Measurements from ENCODE around the gene ATP13A3. TPM values are rescaled to one million over a fixed set of nuclear protein-coding genes. Genes with fewer than 3 reads are reported as not detected.

ATP13A3 gene
- total and polyA plus RNA-seq, 2 experiments from 2014 or later, result 20.0 to 202 TPM

DNA sequence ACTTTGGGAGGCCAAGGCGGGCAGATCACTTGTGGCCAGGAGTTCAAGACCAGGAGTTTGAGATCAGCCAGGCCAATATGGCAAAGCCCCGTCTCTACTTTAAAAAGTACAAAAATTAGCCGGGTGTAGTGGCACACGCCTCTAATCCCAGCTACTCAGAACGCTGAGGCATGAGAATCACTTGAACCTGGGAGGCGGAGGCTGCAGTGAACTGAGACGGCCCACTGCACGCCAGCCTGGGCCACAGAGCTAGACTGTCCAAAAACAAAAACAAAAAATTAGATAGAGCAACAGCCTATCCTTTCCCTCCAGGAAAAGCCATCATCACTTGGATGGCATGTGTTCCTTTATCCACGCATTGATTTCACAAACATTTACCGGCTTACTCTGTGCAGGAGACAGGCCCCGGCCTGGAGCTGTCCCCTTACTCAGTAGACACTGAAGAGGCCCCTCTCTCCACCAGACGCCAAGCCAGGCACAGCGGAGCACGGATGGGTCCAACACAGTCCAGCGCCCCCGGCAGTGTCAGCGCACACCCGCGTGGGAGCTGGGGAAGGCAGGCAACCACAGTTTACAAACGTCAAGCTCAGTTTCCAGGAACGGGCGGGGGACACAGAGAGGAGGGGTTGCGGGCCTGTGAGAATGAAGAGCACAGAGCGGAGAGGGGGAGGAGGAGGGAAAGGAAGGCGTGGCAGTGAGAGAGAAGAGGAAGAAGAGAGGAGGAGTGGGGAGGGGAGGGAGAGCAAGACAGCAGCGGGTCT is 90.8 kb downstream of the ATP13A3 start:
- Histone ChIP-seq H4K20me1 (replicated peaks; ENCODE audit: insufficient read depth) (no peaks in the 10 kb centered on the region), H3K9me2 (ENCODE audit: insufficient read depth) (no peaks in the 10 kb centered on the region), H3K27ac (ENCODE audit: low read depth) (no peak overlapping the region), H3K36me3 (ENCODE audit: insufficient read depth) (no peaks in the 10 kb centered on the region; the same call in 1 of the 2 replicates), H3F3A (replicated peaks; ENCODE audit: low read depth) (peaks cover 7% of the 10 kb centered on the region; the same call in 1 of the 2 replicates), H3K4me3 (peak overlapping the region; percentile 66), H3K4me1 (ENCODE audit: insufficient read depth) (peaks cover 21% of the 10 kb centered on the region), H3K4me2 (peak overlapping the region; percentile 97), H2AFZ (peak overlapping the region; percentile 100), H3K27me3 (ENCODE audit: insufficient read depth) (peaks cover 48% of the 10 kb centered on the region), H3K79me2 (replicated peaks; ENCODE audit: insufficient read depth) (no peaks in the 10 kb centered on the region)
- Mint-ChIP-seq H3K4me3 (peak overlapping the region; percentile 72), H3K27me3 (ENCODE audit: insufficient read depth, low read depth, poor library complexity) (peaks cover 38% of the 10 kb centered on the region), H3K4me1 (peaks cover 21% of the 10 kb centered on the region), H3K9me3 (peaks cover 4% of the 10 kb centered on the region; the same call in 2 of the 3 replicates), H3K36me3 (ENCODE audit: low read depth) (no peaks in the 10 kb centered on the region), H3K27ac (no peak overlapping the region)
- DNase-seq (ENCODE audit: low spot score) (peak; percentile 80), ATAC-seq (peak; percentile 69)
- TF ChIP-seq ZNF114 (CRISPR knock-in tag; IDR thresholded peaks at IDR 0.05) (no peak), EZH2phosphoT487 (IDR thresholded peaks at IDR 0.05; ENCODE audit: unreplicated experiment) (no peak), JUNB (IDR thresholded peaks at IDR 0.05; ENCODE audit: unreplicated experiment) (no peak)

DNA sequence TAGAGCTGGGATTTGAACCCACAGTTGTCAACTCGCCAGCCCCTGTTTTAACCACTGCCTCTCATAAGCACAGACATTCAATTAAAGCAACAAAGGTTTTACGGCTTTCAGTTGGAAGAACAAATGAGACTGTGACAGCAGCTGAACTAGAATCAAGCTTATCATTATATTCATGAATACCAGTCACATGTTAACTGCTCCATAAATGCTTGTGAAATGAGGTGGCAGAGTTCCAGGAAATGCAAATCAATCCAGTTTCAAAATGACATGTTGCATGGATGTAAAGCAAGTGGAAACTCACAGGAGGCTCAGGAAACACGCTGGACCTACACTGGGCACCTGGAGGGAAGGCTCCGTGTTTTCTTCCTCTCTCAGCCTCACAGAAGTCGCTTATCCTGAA is 91.6 kb downstream of the ATP13A3 start:
- Mint-ChIP-seq H3K36me3 (ENCODE audit: low read depth) (no peaks in the 10 kb centered on the region), H3K4me3 (no peak overlapping the region), H3K27ac (no peak overlapping the region), H3K9me3 (peaks cover 10% of the 10 kb centered on the region; the same call in 2 of the 3 replicates), H3K4me1 (peaks cover 21% of the 10 kb centered on the region), H3K27me3 (ENCODE audit: insufficient read depth, low read depth, poor library complexity) (peaks cover 38% of the 10 kb centered on the region)
- Histone ChIP-seq H4K20me1 (replicated peaks; ENCODE audit: insufficient read depth) (no peaks in the 10 kb centered on the region), H3K79me2 (replicated peaks; ENCODE audit: insufficient read depth) (no peaks in the 10 kb centered on the region), H3K27me3 (ENCODE audit: insufficient read depth) (peaks cover 48% of the 10 kb centered on the region), H3K27ac (ENCODE audit: low read depth) (no peak overlapping the region), H3F3A (replicated peaks; ENCODE audit: low read depth) (peaks cover 7% of the 10 kb centered on the region; the same call in 1 of the 2 replicates), H3K4me2 (no peak overlapping the region), H3K4me1 (ENCODE audit: insufficient read depth) (peaks cover 21% of the 10 kb centered on the region), H3K36me3 (ENCODE audit: insufficient read depth) (no peaks in the 10 kb centered on the region; the same call in 1 of the 2 replicates), H3K9me2 (ENCODE audit: insufficient read depth) (no peaks in the 10 kb centered on the region), H3K4me3 (no peak overlapping the region), H2AFZ (no peak overlapping the region)
- ATAC-seq (no peak), DNase-seq (ENCODE audit: low spot score) (no peak)
- TF ChIP-seq, protein P1, sequence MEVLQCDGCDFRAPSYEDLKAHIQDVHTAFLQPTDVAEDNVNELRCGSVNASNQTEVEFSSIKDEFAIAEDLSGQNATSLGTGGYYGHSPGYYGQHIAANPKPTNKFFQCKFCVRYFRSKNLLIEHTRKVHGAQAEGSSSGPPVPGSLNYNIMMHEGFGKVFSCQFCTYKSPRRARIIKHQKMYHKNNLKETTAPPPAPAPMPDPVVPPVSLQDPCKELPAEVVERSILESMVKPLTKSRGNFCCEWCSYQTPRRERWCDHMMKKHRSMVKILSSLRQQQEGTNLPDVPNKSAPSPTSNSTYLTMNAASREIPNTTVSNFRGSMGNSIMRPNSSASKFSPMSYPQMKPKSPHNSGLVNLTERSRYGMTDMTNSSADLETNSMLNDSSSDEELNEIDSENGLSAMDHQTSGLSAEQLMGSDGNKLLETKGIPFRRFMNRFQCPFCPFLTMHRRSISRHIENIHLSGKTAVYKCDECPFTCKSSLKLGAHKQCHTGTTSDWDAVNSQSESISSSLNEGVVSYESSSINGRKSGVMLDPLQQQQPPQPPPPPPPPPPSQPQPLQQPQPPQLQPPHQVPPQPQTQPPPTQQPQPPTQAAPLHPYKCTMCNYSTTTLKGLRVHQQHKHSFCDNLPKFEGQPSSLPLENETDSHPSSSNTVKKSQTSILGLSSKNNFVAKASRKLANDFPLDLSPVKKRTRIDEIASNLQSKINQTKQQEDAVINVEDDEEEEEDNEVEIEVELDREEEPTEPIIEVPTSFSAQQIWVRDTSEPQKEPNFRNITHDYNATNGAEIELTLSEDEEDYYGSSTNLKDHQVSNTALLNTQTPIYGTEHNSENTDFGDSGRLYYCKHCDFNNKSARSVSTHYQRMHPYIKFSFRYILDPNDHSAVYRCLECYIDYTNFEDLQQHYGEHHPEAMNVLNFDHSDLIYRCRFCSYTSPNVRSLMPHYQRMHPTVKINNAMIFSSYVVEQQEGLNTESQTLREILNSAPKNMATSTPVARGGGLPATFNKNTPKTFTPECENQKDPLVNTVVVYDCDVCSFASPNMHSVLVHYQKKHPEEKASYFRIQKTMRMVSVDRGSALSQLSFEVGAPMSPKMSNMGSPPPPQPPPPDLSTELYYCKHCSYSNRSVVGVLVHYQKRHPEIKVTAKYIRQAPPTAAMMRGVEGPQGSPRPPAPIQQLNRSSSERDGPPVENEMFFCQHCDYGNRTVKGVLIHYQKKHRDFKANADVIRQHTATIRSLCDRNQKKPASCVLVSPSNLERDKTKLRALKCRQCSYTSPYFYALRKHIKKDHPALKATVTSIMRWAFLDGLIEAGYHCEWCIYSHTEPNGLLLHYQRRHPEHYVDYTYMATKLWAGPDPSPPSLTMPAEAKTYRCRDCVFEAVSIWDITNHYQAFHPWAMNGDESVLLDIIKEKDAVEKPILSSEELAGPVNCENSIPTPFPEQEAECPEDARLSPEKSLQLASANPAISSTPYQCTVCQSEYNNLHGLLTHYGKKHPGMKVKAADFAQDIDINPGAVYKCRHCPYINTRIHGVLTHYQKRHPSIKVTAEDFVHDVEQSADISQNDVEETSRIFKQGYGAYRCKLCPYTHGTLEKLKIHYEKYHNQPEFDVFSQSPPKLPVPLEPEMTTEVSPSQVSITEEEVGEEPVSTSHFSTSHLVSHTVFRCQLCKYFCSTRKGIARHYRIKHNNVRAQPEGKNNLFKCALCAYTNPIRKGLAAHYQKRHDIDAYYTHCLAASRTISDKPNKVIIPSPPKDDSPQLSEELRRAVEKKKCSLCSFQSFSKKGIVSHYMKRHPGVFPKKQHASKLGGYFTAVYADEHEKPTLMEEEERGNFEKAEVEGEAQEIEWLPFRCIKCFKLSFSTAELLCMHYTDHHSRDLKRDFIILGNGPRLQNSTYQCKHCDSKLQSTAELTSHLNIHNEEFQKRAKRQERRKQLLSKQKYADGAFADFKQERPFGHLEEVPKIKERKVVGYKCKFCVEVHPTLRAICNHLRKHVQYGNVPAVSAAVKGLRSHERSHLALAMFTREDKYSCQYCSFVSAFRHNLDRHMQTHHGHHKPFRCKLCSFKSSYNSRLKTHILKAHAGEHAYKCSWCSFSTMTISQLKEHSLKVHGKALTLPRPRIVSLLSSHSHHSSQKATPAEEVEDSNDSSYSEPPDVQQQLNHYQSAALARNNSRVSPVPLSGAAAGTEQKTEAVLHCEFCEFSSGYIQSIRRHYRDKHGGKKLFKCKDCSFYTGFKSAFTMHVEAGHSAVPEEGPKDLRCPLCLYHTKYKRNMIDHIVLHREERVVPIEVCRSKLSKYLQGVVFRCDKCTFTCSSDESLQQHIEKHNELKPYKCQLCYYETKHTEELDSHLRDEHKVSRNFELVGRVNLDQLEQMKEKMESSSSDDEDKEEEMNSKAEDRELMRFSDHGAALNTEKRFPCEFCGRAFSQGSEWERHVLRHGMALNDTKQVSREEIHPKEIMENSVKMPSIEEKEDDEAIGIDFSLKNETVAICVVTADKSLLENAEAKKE (CRISPR knock-in tag; IDR thresholded peaks at IDR 0.05), result no peak
- TF ChIP-seq CREB1 (CRISPR knock-in tag; IDR thresholded peaks at IDR 0.05; ENCODE audit: low read depth), result no peak
- no peak for TF ChIP-seq POLR2AphosphoS5 (IDR thresholded peaks at IDR 0.05; ENCODE audit: low read depth)
- no peak for TF ChIP-seq ZNF331 (CRISPR knock-in tag; IDR thresholded peaks at IDR 0.05; ENCODE audit: low read depth)
- TF ChIP-seq JUNB (IDR thresholded peaks at IDR 0.05; ENCODE audit: unreplicated experiment), result no peak
